Transverse colon (tissue), 4 donors: ENCODE data around the gene PRDM12. TPM values are rescaled to one million over a fixed set of nuclear protein-coding genes. Genes with fewer than 3 reads are reported as not detected.

Source experiments
- DNase-seq: peaks from one replicate; pipeline ENCODE4 v3.0.0-alpha.2; 2019
- H3K27ac ChIP-seq, 4 donors: fragments of 200-600 bp; sonication (generic); 2 replicates each; pipeline ENCODE4 v1.5.1; 2016 to 2018; ENCODE audit warnings: inconsistent platforms in 4 of 4
- H3K27me3 ChIP-seq: fragments of 200-600 bp; sonication (generic); 2 replicates; pipeline ENCODE4 v1.5.1; 2017; ENCODE audit warnings: inconsistent platforms
- H3K36me3 ChIP-seq, 4 donors: fragments of 200-600 bp; sonication (generic); 2 replicates each; pipeline ENCODE4 v1.5.1; 2017 to 2019; ENCODE audit warnings: inconsistent platforms in 4 of 4
- H3K4me1 ChIP-seq, 4 donors: fragments of 200-600 bp; sonication (generic); 2 replicates each; pipeline ENCODE4 v1.5.1; 2017 to 2020; ENCODE audit warnings: inconsistent platforms in 4 of 4
- H3K4me3 ChIP-seq, 4 donors: fragments of 200-600 bp; sonication (generic); 1 replicate in 1 of 4; 2 replicates in 3 of 4; pipeline versions ENCODE4 v1.5.1 to v1.6.1; 2017 to 2019; ENCODE audit warnings: inconsistent platforms in 4 of 4
- H3K9me3 ChIP-seq, 2 donors: fragments of 200-600 bp; sonication (generic); 2 replicates each; pipeline ENCODE4 v1.5.1; 2017 to 2019; ENCODE audit warnings: inconsistent platforms in 2 of 2
- EP300 ChIP-seq: sonication (generic); formaldehyde crosslinking; IDR thresholded peaks from one replicate; pipeline ENCODE4 v1.6.1; 2017; ENCODE audit warnings: antibody characterized with exemption, low read depth
- POLR2A ChIP-seq: fragments of 450-650 bp; IDR thresholded peaks from one replicate; pipeline ENCODE4 v1.6.1; 2016; ENCODE audit warnings: antibody characterized with exemption, mild to moderate bottlenecking, moderate library complexity
- POLR2AphosphoS5 ChIP-seq, 3 donors: sonication (generic); formaldehyde crosslinking; IDR thresholded peaks; one replicate each; pipeline ENCODE4 v1.6.1; 2016; ENCODE audit warnings: antibody characterized with exemption in 3 of 3
- WGBS, 2 donors: methylation state at CpG; one replicate each; pipeline ENCODE4 v1.1.5; 2018; ENCODE audit warnings: low coverage in 1 of 2; 5-methylcytosine and 5-hydroxymethylcytosine counted together
- in situ Hi-C, 4 donors: fragments of 200-750 bp; cut with MboI; loops; one replicate each; pipeline versions ENCODE4 v1.15.0 to v1.15.1; 2017; ENCODE audit warnings: low sequenced_read_pairs in 3 of 4, low pct_ligation_motif_present in 1 of 4, low pct_unique_long_range_greater_than_20kb in 1 of 4
- intact Hi-C: fragments of 100-400 bp; cut with DNase I; formaldehyde crosslinking; loops from one replicate; pipeline ENCODE4 v1.15.1; 2023; ENCODE audit warnings: low total_unique reads
- total RNA-seq, 4 donors: library from RNA; depleted of rRNA; stranded (reverse); fragments of >200 nt; gene quantifications; one replicate each; pipeline ENCODE4 v1.1.0, GENCODE V29; 2016
- TF ChIP-seq, protein P1 (sequence below), 5 experiments: fragments of 200-600 bp in 3 of 5; fragments of 450-650 bp in 2 of 5; sonication (generic) in 3 of 5; IDR thresholded peaks; 1 replicate in 2 of 5; 2 replicates in 3 of 5; pipeline ENCODE4 v1.5.1; 2016 to 2017; ENCODE audit warnings: antibody characterized with exemption in 5 of 5, inconsistent platforms in 3 of 5, mild to moderate bottlenecking in 2 of 5, moderate library complexity in 1 of 5

The PRDM12 gene
- total RNA-seq, 4 donors from 2014 or later: not detected

DNA sequence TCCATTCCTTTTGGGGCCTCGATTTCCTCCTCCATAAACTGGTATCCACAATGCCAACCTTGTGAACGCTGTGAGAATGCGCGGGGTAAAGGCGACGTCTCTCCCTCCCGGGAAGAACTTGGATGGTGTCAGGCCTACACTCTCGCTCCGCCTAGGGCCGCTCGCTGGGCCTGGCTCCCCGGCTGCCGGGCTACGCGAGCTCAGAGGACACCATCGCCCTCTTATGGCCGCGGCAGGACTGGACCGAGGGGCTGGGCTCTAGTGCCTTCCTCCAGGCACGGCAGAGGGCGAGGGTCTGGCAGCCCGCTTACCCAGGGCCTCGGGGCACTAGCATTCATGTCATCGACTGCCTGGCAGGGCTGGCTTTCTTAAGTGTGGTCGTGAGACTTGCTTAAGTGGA, 27.9 kb downstream of the PRDM12 start:
- H3K4me1 ChIP-seq: peaks cover 2 to 31% (median 25%) of the 10 kb centered on the region in 4 donors
- in situ Hi-C loops (no loop called here), intact Hi-C loops (no loop called here)
- no peak overlapping the region for H3K27ac ChIP-seq
- TF ChIP-seq, protein P1, sequence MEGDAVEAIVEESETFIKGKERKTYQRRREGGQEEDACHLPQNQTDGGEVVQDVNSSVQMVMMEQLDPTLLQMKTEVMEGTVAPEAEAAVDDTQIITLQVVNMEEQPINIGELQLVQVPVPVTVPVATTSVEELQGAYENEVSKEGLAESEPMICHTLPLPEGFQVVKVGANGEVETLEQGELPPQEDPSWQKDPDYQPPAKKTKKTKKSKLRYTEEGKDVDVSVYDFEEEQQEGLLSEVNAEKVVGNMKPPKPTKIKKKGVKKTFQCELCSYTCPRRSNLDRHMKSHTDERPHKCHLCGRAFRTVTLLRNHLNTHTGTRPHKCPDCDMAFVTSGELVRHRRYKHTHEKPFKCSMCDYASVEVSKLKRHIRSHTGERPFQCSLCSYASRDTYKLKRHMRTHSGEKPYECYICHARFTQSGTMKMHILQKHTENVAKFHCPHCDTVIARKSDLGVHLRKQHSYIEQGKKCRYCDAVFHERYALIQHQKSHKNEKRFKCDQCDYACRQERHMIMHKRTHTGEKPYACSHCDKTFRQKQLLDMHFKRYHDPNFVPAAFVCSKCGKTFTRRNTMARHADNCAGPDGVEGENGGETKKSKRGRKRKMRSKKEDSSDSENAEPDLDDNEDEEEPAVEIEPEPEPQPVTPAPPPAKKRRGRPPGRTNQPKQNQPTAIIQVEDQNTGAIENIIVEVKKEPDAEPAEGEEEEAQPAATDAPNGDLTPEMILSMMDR (IDR thresholded peaks at IDR 0.05): no peak
- no peak for TF ChIP-seq POLR2AphosphoS5 (IDR thresholded peaks at IDR 0.05)
- TF ChIP-seq EP300: no peak
- TF ChIP-seq POLR2A: no peak
- peaks cover 0 to 8% (median 0%) of the 10 kb centered on the region in 4 donors for H3K36me3 ChIP-seq
- no peaks in the 10 kb centered on the region for H3K9me3 ChIP-seq
- H3K4me3 ChIP-seq: no peak overlapping the region
- DNase-seq: no peak
- 75% methylated on average over 25 of the region's 25 CpGs; no CpG with 5 or more reads in 1 of the 2 donors for WGBS, 2 donors
- H3K27me3 ChIP-seq: no peaks in the 10 kb centered on the region

DNA sequence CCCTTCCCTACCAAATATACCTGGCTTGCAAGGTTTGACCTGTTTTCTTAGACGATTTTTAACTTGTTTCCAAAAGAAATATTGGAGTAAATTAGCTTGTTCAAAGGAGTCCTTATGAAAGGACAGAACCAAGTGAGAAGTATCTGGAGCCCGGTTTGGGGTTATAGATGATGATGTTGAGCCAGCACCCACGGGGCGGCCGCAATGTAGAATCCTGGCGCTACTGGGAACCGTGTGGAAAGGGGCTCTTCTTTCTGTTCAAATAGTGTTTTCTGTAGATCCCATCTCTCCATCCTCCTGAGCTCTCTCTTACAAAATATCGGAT, 28.7 kb downstream of the PRDM12 start:
- intact Hi-C loops (no loop called here), in situ Hi-C loops (no loop called here)
- H3K4me1 ChIP-seq: peaks cover 2 to 31% (median 25%) of the 10 kb centered on the region in 4 donors
- TF ChIP-seq, protein P1 (IDR thresholded peaks at IDR 0.05): no peak
- no peak for TF ChIP-seq POLR2A
- TF ChIP-seq POLR2AphosphoS5 (IDR thresholded peaks at IDR 0.05): no peak
- TF ChIP-seq EP300: no peak
- DNase-seq: no peak
- peak overlapping the region; percentile 63 to 79 (median 70) for H3K27ac ChIP-seq
- H3K4me3 ChIP-seq: peak overlapping the region; percentile 19 to 78 (median 64)
- 6 to 11% methylated on average over 7 to 8 of the region's 8 CpGs for WGBS, 2 donors
- H3K27me3 ChIP-seq: no peaks in the 10 kb centered on the region
- peaks cover 0 to 9% (median 2%) of the 10 kb centered on the region in 4 donors for H3K36me3 ChIP-seq
- no peaks in the 10 kb centered on the region for H3K9me3 ChIP-seq

DNA sequence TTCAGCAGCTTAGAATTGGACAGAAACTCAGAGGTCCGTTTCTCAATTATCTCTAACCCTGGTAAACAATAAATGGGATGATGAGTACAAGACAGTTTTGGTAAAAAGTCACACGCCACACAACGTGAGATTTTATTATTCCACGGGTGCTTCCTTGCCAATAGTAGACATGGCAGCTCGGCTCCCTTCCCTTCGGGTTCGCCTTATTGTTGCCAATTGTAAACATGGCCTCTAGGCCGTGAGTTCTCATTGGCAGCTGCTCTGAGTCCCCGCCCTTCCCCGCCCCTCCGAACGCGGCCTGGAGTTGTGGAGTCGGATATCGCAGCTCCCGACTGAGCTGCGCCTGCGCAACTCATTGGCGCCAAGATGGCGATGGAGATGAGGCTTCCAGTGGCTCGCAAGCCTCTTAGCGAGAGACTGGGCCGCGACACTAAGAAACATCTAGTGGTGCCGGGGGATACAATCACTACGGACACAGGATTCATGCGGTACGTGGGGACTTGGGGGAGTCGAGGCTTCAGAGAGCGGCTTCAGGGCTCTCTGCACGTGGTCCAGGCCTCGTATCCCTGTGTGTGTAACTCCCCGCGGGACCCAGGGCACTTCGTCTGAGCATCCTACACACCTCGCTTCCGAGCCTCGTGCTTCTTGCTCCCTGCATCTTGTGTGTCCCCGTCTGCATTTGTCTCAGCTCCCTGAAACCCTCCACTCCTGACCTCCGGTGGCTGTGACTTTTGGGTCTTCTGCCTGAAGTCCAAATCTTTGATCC, 29.2 kb downstream of the PRDM12 start, which contains the start of gene EXOSC2:
Gene EXOSC2 (plus strand): TSS at position 355 of the 766 bp plus-strand sequence. CDS start 12 bp downstream, at position 367.
- intact Hi-C loops: no loop called here
- peak within 1 kb of the TSS; percentile 63 to 79 (median 70) for H3K27ac ChIP-seq

DNA sequence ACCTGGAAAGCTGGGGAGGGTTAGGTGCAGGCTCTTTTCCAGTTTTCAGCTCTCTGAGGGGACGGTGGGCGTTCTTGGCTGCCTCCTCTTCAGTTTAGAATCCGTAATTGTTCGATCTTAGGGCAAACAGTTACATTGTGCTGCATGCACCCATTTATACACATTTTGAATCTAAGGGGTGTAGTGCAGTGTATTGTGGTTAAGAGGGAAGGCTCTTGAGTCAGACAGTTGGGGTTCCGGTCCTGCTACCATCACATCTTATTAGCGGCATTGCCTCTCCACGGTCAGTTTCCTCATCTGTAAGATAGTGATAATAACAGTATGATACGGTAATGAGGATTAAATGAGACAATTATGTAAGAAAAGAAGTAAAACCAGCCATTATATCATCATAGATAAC, 29.8 kb downstream of the PRDM12 start:
- peaks cover 0 to 15% (median 5%) of the 10 kb centered on the region in 4 donors for H3K36me3 ChIP-seq
- in situ Hi-C loops: no loop called here
- no peaks in the 10 kb centered on the region for H3K9me3 ChIP-seq
- no peaks in the 10 kb centered on the region for H3K27me3 ChIP-seq
- H3K4me3 ChIP-seq: peak overlapping the region; percentile 51 to 93 (median 77)
- DNase-seq: no peak
- intact Hi-C loops: no loop called here
- H3K27ac ChIP-seq: peak overlapping the region; percentile 63 to 77 (median 70)
- 1% methylated on average over 6 to 8 of the region's 8 CpGs for WGBS, 2 donors
- H3K4me1 ChIP-seq: peaks cover 2 to 30% (median 24%) of the 10 kb centered on the region in 4 donors
- no peak for TF ChIP-seq EP300
- no peak for TF ChIP-seq POLR2AphosphoS5 (IDR thresholded peaks at IDR 0.05)
- TF ChIP-seq, protein P1 (IDR thresholded peaks at IDR 0.05): no peak
- TF ChIP-seq POLR2A: no peak

More for the DNA sequence above, 29.2 kb downstream of the PRDM12 start, which contains the start of gene EXOSC2:
- H3K9me3 ChIP-seq: no peaks in the 10 kb centered on the region
- 0% methylated on average over 2 to 39 of the region's 40 CpGs for WGBS, 2 donors
- peaks cover 0 to 9% (median 4%) of the 10 kb centered on the region in 4 donors for H3K36me3 ChIP-seq
- H3K4me1 ChIP-seq: peaks cover 2 to 31% (median 25%) of the 10 kb centered on the region in 4 donors
- TF ChIP-seq POLR2AphosphoS5 (IDR thresholded peaks at IDR 0.05): peak; percentile 49 to 91 (median 82)
- TF ChIP-seq POLR2A: peak; percentile 74
- TF ChIP-seq, protein P1 (IDR thresholded peaks at IDR 0.05): no peak
- TF ChIP-seq EP300: no peak
- H3K4me3 ChIP-seq: peak within 1 kb of the TSS; percentile 51 to 93 (median 77)
- no peaks in the 10 kb centered on the region for H3K27me3 ChIP-seq
- DNase-seq: peak; percentile 99
- in situ Hi-C loops: no loop called here
